Activated gamma-delta T cell treated with Interleukin-2 at 50 U/mL for 16 hours (primary cell): ENCODE data around the gene FOXP4.

Experiments
- DNase-seq: peaks from one replicate; pipeline ENCODE4 v3.0.0-alpha.2; 2020

Gene FOXP4

DNA sequence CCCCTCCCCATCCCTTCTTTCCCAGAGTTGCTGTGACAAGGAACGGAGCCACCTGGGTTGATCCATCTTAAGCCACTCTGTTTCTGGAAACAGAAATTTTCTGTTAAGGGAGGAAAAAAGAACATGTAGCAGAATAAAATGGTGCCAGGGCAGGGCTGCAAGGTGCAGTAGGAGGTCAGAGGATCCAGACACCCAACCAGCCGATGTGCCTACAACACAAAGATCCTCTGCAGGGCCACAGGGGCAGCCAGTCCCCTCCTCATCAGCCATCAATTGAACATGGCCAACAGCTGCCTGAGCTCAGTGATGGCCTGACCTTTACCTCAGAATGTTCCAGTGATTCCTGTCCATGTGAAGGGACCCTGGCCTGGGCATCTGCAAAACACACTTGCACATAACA, 103.9 kb downstream of the FOXP4 start:
- no peak for DNase-seq

DNA sequence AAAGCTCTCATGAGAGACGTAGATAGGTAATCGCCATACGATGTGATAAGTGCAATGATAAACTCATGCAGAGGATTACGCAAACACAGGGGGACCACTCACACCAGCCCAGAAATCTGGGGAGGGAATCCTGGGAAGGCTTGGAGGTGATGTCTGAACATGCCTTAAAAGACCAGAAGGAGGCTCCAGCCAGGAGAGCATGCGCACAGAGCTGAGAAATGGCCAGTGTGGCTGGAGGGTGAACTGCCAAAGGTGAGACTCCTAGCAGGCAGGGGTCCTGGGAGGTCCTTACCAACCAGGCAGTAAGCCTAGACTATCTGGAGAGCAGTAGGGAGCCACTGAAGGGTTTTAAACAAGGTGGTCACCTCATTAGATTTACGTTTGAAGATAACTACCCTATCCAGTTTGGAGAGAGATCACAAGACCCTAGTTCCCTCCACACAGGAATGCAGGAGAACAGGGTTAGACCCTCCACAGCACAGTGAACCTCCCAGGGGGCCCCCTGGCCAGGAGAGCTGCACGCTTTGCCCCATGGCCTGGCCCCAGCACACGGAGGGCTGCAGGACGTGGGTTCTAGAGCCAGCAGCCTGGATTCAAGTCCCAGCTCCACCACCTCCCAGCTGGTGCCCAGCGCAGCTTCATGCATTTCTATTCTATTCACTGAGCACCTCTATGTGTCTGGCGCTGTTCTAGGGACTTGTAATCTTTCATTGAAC, 105.2 kb downstream of the FOXP4 start:
- no peak for DNase-seq
